Endodermal cell (in vitro differentiated cells): ENCODE measurements around the gene CGREF1. TPM values are rescaled to one million over a fixed set of nuclear protein-coding genes. Genes with fewer than 3 reads are reported as not detected.

Experiments used
- DNase-seq: peaks from one replicate; pipeline ENCODE4 v3.0.0-alpha.2; 2017
- H3K27ac ChIP-seq: 2 replicates; pipeline ENCODE4 v1.5.1; 2013; ENCODE audit warnings: mild to moderate bottlenecking, low read depth, low read length, moderate library complexity
- H3K27me3 ChIP-seq: 2 replicates; pipeline ENCODE4 v1.6.1; 2013; ENCODE audit warnings: mild to moderate bottlenecking, low read length, moderate library complexity; ENCODE audit not compliant: insufficient read depth, control insufficient read depth, poor library complexity, severe bottlenecking
- H3K36me3 ChIP-seq: 2 replicates; pipeline ENCODE4 v1.7.0; 2013; ENCODE audit warnings: mild to moderate bottlenecking, low read length, moderate library complexity; ENCODE audit not compliant: control insufficient read depth, insufficient read depth
- H3K4me1 ChIP-seq: one replicate; pipeline ENCODE4 v1.7.0; 2013; ENCODE audit warnings: low read length; ENCODE audit not compliant: control insufficient read depth, insufficient read depth
- H3K4me3 ChIP-seq: 2 replicates; pipeline ENCODE4 v1.5.1; 2013; ENCODE audit warnings: mild to moderate bottlenecking, low read length, moderate library complexity
- H3K9ac ChIP-seq: 2 replicates; pipeline ENCODE4 v1.6.1; 2013; ENCODE audit warnings: mild to moderate bottlenecking, low read length, moderate library complexity; ENCODE audit not compliant: poor library complexity, severe bottlenecking; ENCODE audit errors: extremely low read depth
- H3K9me3 ChIP-seq: 2 replicates; pipeline ENCODE4 v1.6.1; 2013; ENCODE audit warnings: mild to moderate bottlenecking, low read length, moderate library complexity; ENCODE audit not compliant: control insufficient read depth
- H3K27ac Mint-ChIP-seq: 2 replicates; pipeline ENCODE4 v1.8.0; 2020; ENCODE audit warnings: mixed read lengths
- H3K27me3 Mint-ChIP-seq: 2 replicates; pipeline ENCODE4 v1.8.0; 2021; ENCODE audit warnings: mild to moderate bottlenecking, mixed read lengths; ENCODE audit not compliant: insufficient read depth
- H3K36me3 Mint-ChIP-seq: 2 replicates; pipeline ENCODE4 v1.8.0; 2020; ENCODE audit warnings: low read depth, mixed read lengths
- H3K4me1 Mint-ChIP-seq: 2 replicates; pipeline ENCODE4 v1.8.0; 2020; ENCODE audit warnings: mixed read lengths
- H3K4me3 Mint-ChIP-seq: 2 replicates; pipeline ENCODE4 v1.8.0; 2020; ENCODE audit warnings: mild to moderate bottlenecking, moderate library complexity, mixed read lengths
- H3K9me3 Mint-ChIP-seq: 2 replicates; pipeline ENCODE4 v1.8.0; 2020; ENCODE audit warnings: mild to moderate bottlenecking, mixed read lengths
- CTCF ChIP-seq: fragments of 200-600 bp; sonication (generic); conservative IDR thresholded peaks from 2 replicates; pipeline ENCODE4 v1.5.0; 2021; ENCODE audit warnings: antibody characterized with exemption, mild to moderate bottlenecking
- WGBS, 2 experiments: methylation state at CpG; one replicate each; pipeline versions ENCODE4 v1.1.5 to v1.1.7; 2013; ENCODE audit warnings: missing lambda C conversion rate in 2 of 2, mixed read lengths in 1 of 2; ENCODE audit not compliant: insufficient coverage in 1 of 2, insufficient read length in 1 of 2; 5-methylcytosine and 5-hydroxymethylcytosine counted together
- total RNA-seq, 2 donors: library from RNA; stranded (reverse); fragmentation: NEBNext Ultra II Directional in 1 of 2; extraction: Animal tissue kit (Norgen Biotek cat#: 25700) in 1 of 2; gene quantifications; 2 replicates in 1 of 2; 3 replicates in 1 of 2; pipeline ENCODE4 v1.2.1, GENCODE V29; 2021

Gene CGREF1
- total RNA-seq, 2 donors from 2014 or later: 0.20 to 0.33 TPM

DNA sequence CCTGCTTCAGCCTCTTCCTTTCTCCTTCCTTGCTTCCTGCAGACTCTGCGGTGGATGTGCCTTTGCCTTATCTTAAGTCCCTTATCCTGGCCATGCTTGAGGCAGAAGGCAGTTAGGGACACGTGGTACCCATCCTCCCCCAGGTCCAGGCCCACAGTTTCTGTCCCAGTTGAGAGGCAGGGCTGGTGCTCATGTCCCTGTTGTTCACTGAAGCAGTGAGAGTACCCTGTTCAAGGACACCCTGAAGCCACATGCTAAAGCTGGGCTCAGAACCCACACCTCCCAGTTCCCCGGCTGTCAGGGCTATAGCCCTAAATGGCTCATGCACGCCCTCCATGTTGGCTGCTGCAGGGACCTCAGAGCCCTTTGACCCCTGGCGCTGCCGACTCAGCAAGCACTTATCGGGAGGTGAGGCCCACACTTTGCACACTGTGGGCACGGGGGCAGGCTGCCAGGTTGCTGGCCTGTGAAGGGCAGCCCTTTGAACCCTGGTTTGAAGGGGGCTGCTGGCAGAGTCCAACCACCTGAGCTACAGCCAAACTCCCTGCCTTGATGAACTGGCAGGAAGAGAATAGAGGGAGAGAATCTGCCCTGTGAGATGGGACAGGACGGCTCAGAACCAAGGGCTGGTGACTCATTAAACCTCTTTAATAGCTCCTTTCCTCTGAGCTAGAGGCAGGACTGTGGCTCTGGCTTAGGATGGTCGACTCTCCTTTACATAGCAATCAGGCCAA is 26.1 kb downstream of the CGREF1 start:
- Histone ChIP-seq H3K4me1 (peaks cover 5% of the 10 kb centered on the region), H3K27me3 (peaks cover 13% of the 10 kb centered on the region), H3K4me3 (no peak overlapping the region), H3K27ac (no peak overlapping the region), H3K36me3 (no peaks in the 10 kb centered on the region), H3K9me3 (no peaks in the 10 kb centered on the region), H3K9ac (no peak overlapping the region)
- H3K9me3 Mint-ChIP-seq: no peaks in the 10 kb centered on the region
- H3K27ac Mint-ChIP-seq: no peak overlapping the region
- TF ChIP-seq CTCF: no peak
- H3K4me3 Mint-ChIP-seq: no peak overlapping the region
- DNase-seq: no peak
- H3K4me1 Mint-ChIP-seq: peaks cover 4% of the 10 kb centered on the region
- 84 to 85% methylated on average over 6 to 10 of the region's 10 CpGs for WGBS, 2 experiments
- H3K27me3 Mint-ChIP-seq: peaks cover 12% of the 10 kb centered on the region
- H3K36me3 Mint-ChIP-seq: no peaks in the 10 kb centered on the region

- Histone ChIP-seq H3K9me3 (no peaks in the 10 kb centered on the region), H3K27me3 (peaks cover 22% of the 10 kb centered on the region), H3K27ac (no peak overlapping the region), H3K36me3 (no peaks in the 10 kb centered on the region), H3K9ac (no peak overlapping the region), H3K4me1 (peaks cover 5% of the 10 kb centered on the region), H3K4me3 (no peak overlapping the region)
- Mint-ChIP-seq H3K36me3 (no peaks in the 10 kb centered on the region), H3K27ac (no peak overlapping the region), H3K4me1 (peaks cover 4% of the 10 kb centered on the region), H3K4me3 (no peak overlapping the region), H3K9me3 (no peaks in the 10 kb centered on the region), H3K27me3 (peaks cover 20% of the 10 kb centered on the region)
- DNase-seq: no peak
- TF ChIP-seq CTCF: no peak
- 86 to 90% methylated on average over 16 to 25 of the region's 25 CpGs for WGBS, 2 experiments
Observed at GRCh38 chr2:27091746-27092695, 26.9 kb downstream of the CGREF1 start.

GRCh38 chr2:27089111-27089954 is 29.6 kb downstream of the CGREF1 start:
- Mint-ChIP-seq H3K9me3 (no peaks in the 10 kb centered on the region), H3K4me1 (peaks cover 4% of the 10 kb centered on the region), H3K36me3 (no peaks in the 10 kb centered on the region), H3K27ac (no peak overlapping the region), H3K27me3 (peaks cover 28% of the 10 kb centered on the region), H3K4me3 (no peak overlapping the region)
- H3K4me3 ChIP-seq: no peak overlapping the region
- no peak overlapping the region for H3K9ac ChIP-seq
- peaks cover 26% of the 10 kb centered on the region for H3K27me3 ChIP-seq
- no peaks in the 10 kb centered on the region for H3K36me3 ChIP-seq
- H3K9me3 ChIP-seq: no peaks in the 10 kb centered on the region
- 91 to 93% methylated on average over 10 to 14 of the region's 14 CpGs for WGBS, 2 experiments
- TF ChIP-seq CTCF: no peak
- DNase-seq: no peak
- H3K27ac ChIP-seq: no peak overlapping the region
- H3K4me1 ChIP-seq: no peaks in the 10 kb centered on the region
